ENCODE data around the gene AMZ1. TPM values are rescaled to one million over a fixed set of nuclear protein-coding genes. Genes with fewer than 3 reads are reported as not detected.
"Not testable (repeated sequence)": the region's sequence is repeated elsewhere in the genome, so short reads cannot be mapped to it uniquely, and the experiment has no call there.

AMZ1 gene
- total RNA-seq, 1 experiment from 2014 or later: 0.85 TPM

GRCh38 chr7:2670171-2670570 lies 17.8 kb upstream of the AMZ1 start:
- ATAC-seq: no peak
- DNase-seq (ENCODE audit: low spot score): no peak
- ChIA-PET POLR2A (interaction anchor here (0.6 to 1.3 kb wide), 2 partner anchors 40 to 104 kb away, joined by 4 read pairs; no protein-coding TSS in a partner anchor), CTCF (interaction anchor here (0.6 to 8.7 kb wide), 41 partner anchors 9 to 624 kb away, joined by 3 to 98 read pairs (median 4); partner anchors contain the start of genes AMZ1, BRAT1 and TTYH3)
- no peak overlapping the region for H3K27ac Mint-ChIP-seq
- peaks cover 11% of the 10 kb centered on the region for H3K27me3 Mint-ChIP-seq (ENCODE audit: low read depth)
- peaks cover 2% of the 10 kb centered on the region; the same call in 1 of the 2 replicates for H3K4me1 Mint-ChIP-seq
- no peak overlapping the region for H3K4me3 Mint-ChIP-seq
- TF ChIP-seq, protein P1, sequence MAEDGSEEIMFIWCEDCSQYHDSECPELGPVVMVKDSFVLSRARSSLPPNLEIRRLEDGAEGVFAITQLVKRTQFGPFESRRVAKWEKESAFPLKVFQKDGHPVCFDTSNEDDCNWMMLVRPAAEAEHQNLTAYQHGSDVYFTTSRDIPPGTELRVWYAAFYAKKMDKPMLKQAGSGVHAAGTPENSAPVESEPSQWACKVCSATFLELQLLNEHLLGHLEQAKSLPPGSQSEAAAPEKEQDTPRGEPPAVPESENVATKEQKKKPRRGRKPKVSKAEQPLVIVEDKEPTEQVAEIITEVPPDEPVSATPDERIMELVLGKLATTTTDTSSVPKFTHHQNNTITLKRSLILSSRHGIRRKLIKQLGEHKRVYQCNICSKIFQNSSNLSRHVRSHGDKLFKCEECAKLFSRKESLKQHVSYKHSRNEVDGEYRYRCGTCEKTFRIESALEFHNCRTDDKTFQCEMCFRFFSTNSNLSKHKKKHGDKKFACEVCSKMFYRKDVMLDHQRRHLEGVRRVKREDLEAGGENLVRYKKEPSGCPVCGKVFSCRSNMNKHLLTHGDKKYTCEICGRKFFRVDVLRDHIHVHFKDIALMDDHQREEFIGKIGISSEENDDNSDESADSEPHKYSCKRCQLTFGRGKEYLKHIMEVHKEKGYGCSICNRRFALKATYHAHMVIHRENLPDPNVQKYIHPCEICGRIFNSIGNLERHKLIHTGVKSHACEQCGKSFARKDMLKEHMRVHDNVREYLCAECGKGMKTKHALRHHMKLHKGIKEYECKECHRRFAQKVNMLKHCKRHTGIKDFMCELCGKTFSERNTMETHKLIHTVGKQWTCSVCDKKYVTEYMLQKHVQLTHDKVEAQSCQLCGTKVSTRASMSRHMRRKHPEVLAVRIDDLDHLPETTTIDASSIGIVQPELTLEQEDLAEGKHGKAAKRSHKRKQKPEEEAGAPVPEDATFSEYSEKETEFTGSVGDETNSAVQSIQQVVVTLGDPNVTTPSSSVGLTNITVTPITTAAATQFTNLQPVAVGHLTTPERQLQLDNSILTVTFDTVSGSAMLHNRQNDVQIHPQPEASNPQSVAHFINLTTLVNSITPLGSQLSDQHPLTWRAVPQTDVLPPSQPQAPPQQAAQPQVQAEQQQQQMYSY (CRISPR knock-in tag; IDR thresholded peaks at IDR 0.05): no peak
- TF ChIP-seq, protein P2, sequence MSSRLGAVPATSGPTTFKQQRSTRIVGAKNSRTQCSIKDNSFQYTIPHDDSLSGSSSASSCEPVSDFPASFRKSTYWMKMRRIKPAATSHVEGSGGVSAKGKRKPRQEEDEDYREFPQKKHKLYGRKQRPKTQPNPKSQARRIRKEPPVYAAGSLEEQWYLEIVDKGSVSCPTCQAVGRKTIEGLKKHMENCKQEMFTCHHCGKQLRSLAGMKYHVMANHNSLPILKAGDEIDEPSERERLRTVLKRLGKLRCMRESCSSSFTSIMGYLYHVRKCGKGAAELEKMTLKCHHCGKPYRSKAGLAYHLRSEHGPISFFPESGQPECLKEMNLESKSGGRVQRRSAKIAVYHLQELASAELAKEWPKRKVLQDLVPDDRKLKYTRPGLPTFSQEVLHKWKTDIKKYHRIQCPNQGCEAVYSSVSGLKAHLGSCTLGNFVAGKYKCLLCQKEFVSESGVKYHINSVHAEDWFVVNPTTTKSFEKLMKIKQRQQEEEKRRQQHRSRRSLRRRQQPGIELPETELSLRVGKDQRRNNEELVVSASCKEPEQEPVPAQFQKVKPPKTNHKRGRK (CRISPR knock-in tag; IDR thresholded peaks at IDR 0.05; ENCODE audit: borderline replicate concordance): no peak
- peaks cover under 1% of the 10 kb centered on the region; the same call in 1 of the 2 replicates for H3K9me3 Mint-ChIP-seq
- H3K36me3 Mint-ChIP-seq: no peaks in the 10 kb centered on the region

GRCh38 chr7:2670720-2671391 lies 17.1 kb upstream of the AMZ1 start:
- no peaks in the 10 kb centered on the region for H3K36me3 Mint-ChIP-seq
- POLR2A ChIA-PET: interaction anchor here (0.6 to 1.3 kb wide), 3 partner anchors 39 to 147 kb away, joined by 3 to 4 read pairs (median 4); no protein-coding TSS in a partner anchor
- ATAC-seq: peak; percentile 94
- peaks cover 11% of the 10 kb centered on the region for H3K27me3 Mint-ChIP-seq (ENCODE audit: low read depth)
- CTCF ChIA-PET: interaction anchor here (0.6 to 8.7 kb wide), 43 partner anchors 9 to 623 kb away, joined by 3 to 98 read pairs (median 4); partner anchors contain the start of genes AMZ1, BRAT1 and TTYH3
- peak; percentile 85 for DNase-seq (ENCODE audit: low spot score)
- no peaks in the 10 kb centered on the region for H3K4me1 Mint-ChIP-seq
- H3K27ac Mint-ChIP-seq: no peak overlapping the region
- H3K4me3 Mint-ChIP-seq: no peak overlapping the region
- H3K9me3 Mint-ChIP-seq: peaks cover 3% of the 10 kb centered on the region; the same call in 1 of the 2 replicates
- TF ChIP-seq NFE2L1 (CRISPR knock-in tag; IDR thresholded peaks at IDR 0.05) (peak; percentile 55; the same call in 1 of the 2 replicates), E2F4 (CRISPR knock-in tag; IDR thresholded peaks at IDR 0.05; ENCODE audit: borderline replicate concordance, low read depth) (peak; percentile 85; the same call in 1 of the 2 replicates), NR3C1 (CRISPR knock-in tag; conservative IDR thresholded peaks at IDR 0.05; ENCODE audit: low read depth) (0 out of 2 replicates have a peak, but pooled peaks have one; percentile 28), CREB1 (CRISPR knock-in tag; IDR thresholded peaks at IDR 0.05) (no peak), USF1 (CRISPR knock-in tag; IDR thresholded peaks at IDR 0.05) (no peak), ZNF121 (CRISPR knock-in tag; IDR thresholded peaks at IDR 0.05) (peak; percentile 48; the same call in 1 of the 2 replicates), SP1 (CRISPR knock-in tag; conservative IDR thresholded peaks at IDR 0.05) (peak; percentile 55; the same call in 1 of the 2 replicates), ATF1 (CRISPR knock-in tag; IDR thresholded peaks at IDR 0.05) (no peak)
- TF ChIP-seq, protein P3, sequence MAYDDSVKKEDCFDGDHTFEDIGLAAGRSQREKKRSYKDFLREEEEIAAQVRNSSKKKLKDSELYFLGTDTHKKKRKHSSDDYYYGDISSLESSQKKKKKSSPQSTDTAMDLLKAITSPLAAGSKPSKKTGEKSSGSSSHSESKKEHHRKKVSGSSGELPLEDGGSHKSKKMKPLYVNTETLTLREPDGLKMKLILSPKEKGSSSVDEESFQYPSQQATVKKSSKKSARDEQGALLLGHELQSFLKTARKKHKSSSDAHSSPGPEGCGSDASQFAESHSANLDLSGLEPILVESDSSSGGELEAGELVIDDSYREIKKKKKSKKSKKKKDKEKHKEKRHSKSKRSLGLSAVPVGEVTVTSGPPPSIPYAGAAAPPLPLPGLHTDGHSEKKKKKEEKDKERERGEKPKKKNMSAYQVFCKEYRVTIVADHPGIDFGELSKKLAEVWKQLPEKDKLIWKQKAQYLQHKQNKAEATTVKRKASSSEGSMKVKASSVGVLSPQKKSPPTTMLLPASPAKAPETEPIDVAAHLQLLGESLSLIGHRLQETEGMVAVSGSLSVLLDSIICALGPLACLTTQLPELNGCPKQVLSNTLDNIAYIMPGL (CRISPR knock-in tag; IDR thresholded peaks at IDR 0.05): peak; percentile 75; the same call in 1 of the 2 replicates
- TF ChIP-seq, protein P4, sequence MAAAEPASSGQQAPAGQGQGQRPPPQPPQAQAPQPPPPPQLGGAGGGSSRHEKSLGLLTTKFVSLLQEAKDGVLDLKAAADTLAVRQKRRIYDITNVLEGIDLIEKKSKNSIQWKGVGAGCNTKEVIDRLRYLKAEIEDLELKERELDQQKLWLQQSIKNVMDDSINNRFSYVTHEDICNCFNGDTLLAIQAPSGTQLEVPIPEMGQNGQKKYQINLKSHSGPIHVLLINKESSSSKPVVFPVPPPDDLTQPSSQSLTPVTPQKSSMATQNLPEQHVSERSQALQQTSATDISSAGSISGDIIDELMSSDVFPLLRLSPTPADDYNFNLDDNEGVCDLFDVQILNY (CRISPR knock-in tag; IDR thresholded peaks at IDR 0.05): peak; percentile 93
- TF ChIP-seq, protein P5, sequence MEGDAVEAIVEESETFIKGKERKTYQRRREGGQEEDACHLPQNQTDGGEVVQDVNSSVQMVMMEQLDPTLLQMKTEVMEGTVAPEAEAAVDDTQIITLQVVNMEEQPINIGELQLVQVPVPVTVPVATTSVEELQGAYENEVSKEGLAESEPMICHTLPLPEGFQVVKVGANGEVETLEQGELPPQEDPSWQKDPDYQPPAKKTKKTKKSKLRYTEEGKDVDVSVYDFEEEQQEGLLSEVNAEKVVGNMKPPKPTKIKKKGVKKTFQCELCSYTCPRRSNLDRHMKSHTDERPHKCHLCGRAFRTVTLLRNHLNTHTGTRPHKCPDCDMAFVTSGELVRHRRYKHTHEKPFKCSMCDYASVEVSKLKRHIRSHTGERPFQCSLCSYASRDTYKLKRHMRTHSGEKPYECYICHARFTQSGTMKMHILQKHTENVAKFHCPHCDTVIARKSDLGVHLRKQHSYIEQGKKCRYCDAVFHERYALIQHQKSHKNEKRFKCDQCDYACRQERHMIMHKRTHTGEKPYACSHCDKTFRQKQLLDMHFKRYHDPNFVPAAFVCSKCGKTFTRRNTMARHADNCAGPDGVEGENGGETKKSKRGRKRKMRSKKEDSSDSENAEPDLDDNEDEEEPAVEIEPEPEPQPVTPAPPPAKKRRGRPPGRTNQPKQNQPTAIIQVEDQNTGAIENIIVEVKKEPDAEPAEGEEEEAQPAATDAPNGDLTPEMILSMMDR (IDR thresholded peaks at IDR 0.05): peak; percentile 77
- TF ChIP-seq, protein P6, sequence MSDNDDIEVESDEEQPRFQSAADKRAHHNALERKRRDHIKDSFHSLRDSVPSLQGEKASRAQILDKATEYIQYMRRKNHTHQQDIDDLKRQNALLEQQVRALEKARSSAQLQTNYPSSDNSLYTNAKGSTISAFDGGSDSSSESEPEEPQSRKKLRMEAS (CRISPR knock-in tag; IDR thresholded peaks at IDR 0.05): peak; percentile 57; the same call in 1 of the 2 replicates

- H3K9me3 Mint-ChIP-seq; H3K36me3 Mint-ChIP-seq; H3K27ac Mint-ChIP-seq; POLR2A ChIA-PET; H3K4me3 Mint-ChIP-seq; DNase-seq (ENCODE audit: low spot score); H3K4me1 Mint-ChIP-seq; H3K27me3 Mint-ChIP-seq (ENCODE audit: low read depth); ATAC-seq: not testable (repeated sequence)
- CTCF ChIA-PET: interaction anchor here (1.0 to 8.7 kb wide), 4 partner anchors 9 to 204 kb away, joined by 3 to 98 read pairs (median 6); partner anchors contain the start of gene BRAT1
Observed at GRCh38 chr7:2673214-2673613, 14.8 kb upstream of the AMZ1 start.
